Heart right ventricle (tissue), 16 donors: ENCODE data around the gene MIER2. TPM values are rescaled to one million over a fixed set of nuclear protein-coding genes. Genes with fewer than 3 reads are reported as not detected.
A peak's percentile ranks its signal among the peaks of the same experiment; 100 is the strongest.

Source experiments
- ATAC-seq, 8 donors: fragments of 200-7000 bp; cut with Tn5 transposase; one replicate each; pipeline ENCODE4 v1.9.1; 2020; ENCODE audit warnings: mild to moderate bottlenecking in 8 of 8, moderate library complexity in 8 of 8, moderate number of reproducible peaks in 1 of 8
- DNase-seq, 2 donors: peaks; one replicate each; pipeline ENCODE4 v3.0.0-alpha.2; 2020
- H3K27ac ChIP-seq, 10 donors: fragments of 200-600 bp; sonication (generic) in 2 of 10; one replicate each; pipeline versions ENCODE4 v1.5.0 to v1.8.0; 2020 to 2022; ENCODE audit warnings: mild to moderate bottlenecking in 3 of 10
- H3K27me3 ChIP-seq, 7 donors: fragments of 200-600 bp; one replicate each; pipeline ENCODE4 v1.8.0; 2021 to 2022; ENCODE audit warnings: mild to moderate bottlenecking in 2 of 7
- H3K36me3 ChIP-seq, 9 donors: fragments of 200-600 bp; sonication (generic) in 1 of 9; one replicate each; pipeline versions ENCODE4 v1.5.0 to v1.8.0; 2020 to 2022; ENCODE audit warnings: mild to moderate bottlenecking in 2 of 9
- H3K4me1 ChIP-seq, 9 donors: fragments of 200-600 bp; sonication (generic) in 1 of 9; one replicate each; pipeline versions ENCODE4 v1.5.0 to v1.8.0; 2020 to 2022; ENCODE audit warnings: mild to moderate bottlenecking in 4 of 9
- H3K4me3 ChIP-seq, 10 donors: fragments of 200-600 bp; sonication (generic) in 2 of 10; one replicate each; pipeline versions ENCODE4 v1.5.0 to v1.8.0; 2020 to 2022; ENCODE audit warnings: mild to moderate bottlenecking in 7 of 10, moderate library complexity in 2 of 10
- H3K9me3 ChIP-seq, 11 donors: fragments of 200-600 bp in 10 of 11; sonication (generic) in 2 of 11; one replicate each; pipeline versions ENCODE4 v1.5.0 to v1.8.0; 2013 to 2022; ENCODE audit warnings: mild to moderate bottlenecking in 2 of 11, control low read depth in 1 of 11, moderate library complexity in 1 of 11
- CTCF ChIP-seq, 9 donors: fragments of 200-600 bp; sonication (generic) in 2 of 9; IDR thresholded peaks; one replicate each; pipeline versions ENCODE4 v1.5.0 to v1.8.0; 2021 to 2022; ENCODE audit warnings: antibody characterized with exemption in 9 of 9, mild to moderate bottlenecking in 5 of 9, moderate library complexity in 1 of 9
- WGBS, 2 donors: extraction: QIAGEN DNeasy Blood & Tissue Kit; methylation state at CpG; one replicate each; pipeline ENCODE4 v1.1.7; 2013; ENCODE audit warnings: inconsistent platforms in 1 of 2; 5-methylcytosine and 5-hydroxymethylcytosine counted together
- intact Hi-C, 10 donors: fragments of 100-400 bp; cut with DNase I; formaldehyde crosslinking; loops; one replicate each; pipeline versions ENCODE4 v1.11.1 to v1.14.2; 2022
- polyA plus RNA-seq, 2 donors: library from polyadenylated mRNA; stranded (reverse); fragments of 200-250 nt; gene quantifications; one replicate each; pipeline ENCODE4 v1.2.3, GENCODE V29; 2013
- total RNA-seq, 10 donors: library from RNA; stranded (reverse); fragmentation: NEBNext Ultra II Directional in 3 of 10; extraction: Animal tissue kit (Norgen Biotek cat#: 25700) in 3 of 10; gene quantifications; one replicate each; pipeline versions ENCODE4 v1.2.1 to v1.2.4, GENCODE V29; 2021 to 2023
- donor health status: Arrhythmogenic right ventricular cardiomyopathy.
- donor health status: ischemic (EF 13 %, LVEDD 7.1; RV severe dilation, severe dysfunction).
- donor health status: healthy with polysubstance abuse.
- donor health status: DM: no; HTN: yes; CAD: no.
- donor health status: DM: no; HTN: no; CAD: no.
- donor health status: ischemic (EF 25% LVEDD 6.9; RV normal size, moderate dysfunction).
- donor health status: ischemic (EF 25% LVEDD 5.7; RV mildly dilated, moderate dysfunction).
- donor health status: healthy.
- donor health status: DM: yes; HTN: yes; CAD: no.
- donor health status: Ischemic cardiomyopathy.
- donor health status: ischemic (EF 35%, LVEDD 5.7; RV mildly dilated, moderate dysfunction).
- donor health status: nonischemic (EF 11% LVEDD 7.7; RV severe dilation, severe dysfunction).
- donor health status: DM: yes; HTN: yes; CAD: no.
- donor health status: PGD.
- donor health status: ischemic (EF 29% LVEDD 5.4; RV normal size, mild dysfunction).
- donor health status: nonischemic (EF 23%, LVEDD 6.1; RV moderate dilation, normal function).

Gene MIER2
- total and polyA plus RNA-seq, 12 donors: 11.1 to 34.6 (median 17.6) TPM

GRCh38 chr19:326871-327270 is 17.7 kb downstream of the MIER2 start:
- no peak for ATAC-seq

GRCh38 chr19:325937-326565 is 18.5 kb downstream of the MIER2 start:
- Histone ChIP-seq H3K4me1 (peaks cover 0 to 12% (median 0%) of the 10 kb centered on the region in 9 donors), H3K36me3 (peaks cover 0 to 90% (median 65%) of the 10 kb centered on the region in 9 donors), H3K27me3 (no peaks in the 10 kb centered on the region), H3K27ac (no peak overlapping the region), H3K9me3 (peaks cover 0 to 24% (median 0%) of the 10 kb centered on the region in 11 donors), H3K4me3 (no peak overlapping the region)
- no peak for TF ChIP-seq CTCF (IDR thresholded peaks at IDR 0.05)
- 86 to 91% methylated on average over 33 of the region's 33 CpGs for WGBS, 2 donors
- ATAC-seq: peak in 1 of 8 donors; percentile 44
- no peak for DNase-seq
- intact Hi-C loops: no loop called here

More at GRCh38 chr19:326871-327270, 17.7 kb downstream of the MIER2 start:
- intact Hi-C loops: no loop called here
- peaks cover 0 to 26% (median 0%) of the 10 kb centered on the region in 11 donors for H3K9me3 ChIP-seq
- peaks cover 0 to 12% (median 0%) of the 10 kb centered on the region in 9 donors for H3K4me1 ChIP-seq
- no peak for DNase-seq
- WGBS, 2 donors: 91 to 95% methylated on average over 15 of the region's 15 CpGs
- TF ChIP-seq CTCF (IDR thresholded peaks at IDR 0.05): no peak
- H3K4me3 ChIP-seq: no peak overlapping the region
- no peaks in the 10 kb centered on the region for H3K27me3 ChIP-seq
- H3K36me3 ChIP-seq: peaks cover 0 to 90% (median 65%) of the 10 kb centered on the region in 9 donors
- no peak overlapping the region for H3K27ac ChIP-seq

- DNase-seq (no peak), ATAC-seq (peak in 3 of 8 donors; percentile 22 to 54 (median 41))
- Histone ChIP-seq H3K4me3 (no peak overlapping the region), H3K9me3 (peaks cover 0 to 25% (median 0%) of the 10 kb centered on the region in 11 donors), H3K27ac (no peak overlapping the region), H3K36me3 (peaks cover 0 to 90% (median 65%) of the 10 kb centered on the region in 9 donors), H3K4me1 (peaks cover 0 to 12% (median 0%) of the 10 kb centered on the region in 9 donors), H3K27me3 (no peaks in the 10 kb centered on the region)
- WGBS, 2 donors: 89 to 90% methylated on average over 24 of the region's 24 CpGs
- intact Hi-C loops: no loop called here
- no peak for TF ChIP-seq CTCF (IDR thresholded peaks at IDR 0.05)
These were observed 19.2 kb downstream of the MIER2 start for GRCh38 chr19:325173-325936.

GRCh38 chr19:324716-325115 is 19.9 kb downstream of the MIER2 start:
- TF ChIP-seq CTCF (IDR thresholded peaks at IDR 0.05): no peak
- Histone ChIP-seq H3K4me3 (no peak overlapping the region), H3K36me3 (peaks cover 0 to 90% (median 63%) of the 10 kb centered on the region in 9 donors), H3K27me3 (no peaks in the 10 kb centered on the region), H3K27ac (no peak overlapping the region), H3K4me1 (peaks cover 0 to 12% (median 0%) of the 10 kb centered on the region in 9 donors), H3K9me3 (peaks cover 0 to 25% (median 0%) of the 10 kb centered on the region in 11 donors)
- DNase-seq (no peak), ATAC-seq (no peak)
- intact Hi-C loops: no loop called here
- 98 to 99% methylated on average over 8 of the region's 8 CpGs for WGBS, 2 donors
